AG04449 (cell line): Measurements from ENCODE around the gene PDYN.

ENCODE experiments used
- CTCF ChIA-PET: fragments of 350-600 bp; formaldehyde crosslinking; extraction: SDS; loops from one replicate; lab custom pipeline; 2021; ENCODE audit warnings: antibody characterized with exemption; lab: Yijun Ruan, JAX
- POLR2A ChIA-PET: fragments of 400-600, 350-600 bp; formaldehyde crosslinking; extraction: SDS; loops from one replicate; lab custom pipeline; 2020; ENCODE audit warnings: antibody characterized with exemption, inconsistent platforms; lab: Yijun Ruan, JAX
- DNase-seq: peaks from one replicate; pipeline ENCODE4 v3.0.0-alpha.2; 2010; ENCODE audit warnings: low read depth, low spot score
- H3K4me3 ChIP-seq: 2 replicates; pipeline ENCODE4 v1.5.1; 2011; ENCODE audit warnings: low read depth, mild to moderate bottlenecking, control low read depth, low read length
- TF ChIP-seq, protein P1 (sequence below): IDR thresholded peaks from one replicate; pipeline ENCODE4 v1.5.1; 2011; ENCODE audit warnings: mild to moderate bottlenecking, moderate library complexity, low read length, control low read depth, inconsistent platforms; ENCODE audit not compliant: insufficient read depth; ENCODE audit errors: missing control alignments

Gene PDYN

DNA sequence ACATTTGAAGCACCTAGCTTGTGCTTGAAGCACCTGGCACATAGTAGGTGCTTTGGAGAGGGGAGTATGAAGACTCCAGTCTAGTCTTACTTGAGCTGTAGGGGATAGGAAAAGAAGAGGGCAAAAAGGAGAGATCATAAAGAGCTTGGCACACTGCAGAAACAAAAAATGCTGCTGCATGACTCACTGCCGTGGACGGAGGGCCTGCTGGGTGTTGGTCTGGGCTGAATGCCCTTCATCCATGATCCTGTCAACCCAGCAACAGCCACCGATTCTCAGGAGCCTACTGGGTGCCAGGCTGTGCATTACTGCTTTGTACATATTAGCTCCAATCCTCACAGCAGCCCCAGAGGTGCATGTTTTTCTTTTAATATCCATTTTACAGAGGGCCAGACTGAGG, 6.0 kb downstream of the PDYN start:
- ChIA-PET POLR2A (no interaction called here), CTCF (interaction anchor here (1.2 kb wide), 1 partner anchor 20 kb away, joined by 6 read pairs; no protein-coding TSS in a partner anchor)
- no peak for DNase-seq
- H3K4me3 ChIP-seq, result no peak overlapping the region
- TF ChIP-seq, protein P1, sequence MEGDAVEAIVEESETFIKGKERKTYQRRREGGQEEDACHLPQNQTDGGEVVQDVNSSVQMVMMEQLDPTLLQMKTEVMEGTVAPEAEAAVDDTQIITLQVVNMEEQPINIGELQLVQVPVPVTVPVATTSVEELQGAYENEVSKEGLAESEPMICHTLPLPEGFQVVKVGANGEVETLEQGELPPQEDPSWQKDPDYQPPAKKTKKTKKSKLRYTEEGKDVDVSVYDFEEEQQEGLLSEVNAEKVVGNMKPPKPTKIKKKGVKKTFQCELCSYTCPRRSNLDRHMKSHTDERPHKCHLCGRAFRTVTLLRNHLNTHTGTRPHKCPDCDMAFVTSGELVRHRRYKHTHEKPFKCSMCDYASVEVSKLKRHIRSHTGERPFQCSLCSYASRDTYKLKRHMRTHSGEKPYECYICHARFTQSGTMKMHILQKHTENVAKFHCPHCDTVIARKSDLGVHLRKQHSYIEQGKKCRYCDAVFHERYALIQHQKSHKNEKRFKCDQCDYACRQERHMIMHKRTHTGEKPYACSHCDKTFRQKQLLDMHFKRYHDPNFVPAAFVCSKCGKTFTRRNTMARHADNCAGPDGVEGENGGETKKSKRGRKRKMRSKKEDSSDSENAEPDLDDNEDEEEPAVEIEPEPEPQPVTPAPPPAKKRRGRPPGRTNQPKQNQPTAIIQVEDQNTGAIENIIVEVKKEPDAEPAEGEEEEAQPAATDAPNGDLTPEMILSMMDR, result no peak

- CTCF ChIA-PET, result interaction anchor here (1.3 kb wide), 1 partner anchor 15 kb away, joined by 3 read pairs; no protein-coding TSS in a partner anchor
- no peak overlapping the region for H3K4me3 ChIP-seq
- POLR2A ChIA-PET, result interaction anchor here (1.3 kb wide), 1 partner anchor 119 kb away, joined by 3 read pairs; no protein-coding TSS in a partner anchor
- TF ChIP-seq, protein P1, result no peak
- DNase-seq, result no peak
These were observed 10.6 kb downstream of the PDYN start for GRCh38 chr20:1983301-1983700.

- ChIA-PET CTCF (interaction anchor here (1.3 kb wide), 1 partner anchor 14 kb away, joined by 3 read pairs; no protein-coding TSS in a partner anchor), POLR2A (no interaction called here)
- TF ChIP-seq, protein P1, result no peak
- no peak for DNase-seq
- no peak overlapping the region for H3K4me3 ChIP-seq
These were observed 11.2 kb downstream of the PDYN start for GRCh38 chr20:1982686-1983085.

DNA sequence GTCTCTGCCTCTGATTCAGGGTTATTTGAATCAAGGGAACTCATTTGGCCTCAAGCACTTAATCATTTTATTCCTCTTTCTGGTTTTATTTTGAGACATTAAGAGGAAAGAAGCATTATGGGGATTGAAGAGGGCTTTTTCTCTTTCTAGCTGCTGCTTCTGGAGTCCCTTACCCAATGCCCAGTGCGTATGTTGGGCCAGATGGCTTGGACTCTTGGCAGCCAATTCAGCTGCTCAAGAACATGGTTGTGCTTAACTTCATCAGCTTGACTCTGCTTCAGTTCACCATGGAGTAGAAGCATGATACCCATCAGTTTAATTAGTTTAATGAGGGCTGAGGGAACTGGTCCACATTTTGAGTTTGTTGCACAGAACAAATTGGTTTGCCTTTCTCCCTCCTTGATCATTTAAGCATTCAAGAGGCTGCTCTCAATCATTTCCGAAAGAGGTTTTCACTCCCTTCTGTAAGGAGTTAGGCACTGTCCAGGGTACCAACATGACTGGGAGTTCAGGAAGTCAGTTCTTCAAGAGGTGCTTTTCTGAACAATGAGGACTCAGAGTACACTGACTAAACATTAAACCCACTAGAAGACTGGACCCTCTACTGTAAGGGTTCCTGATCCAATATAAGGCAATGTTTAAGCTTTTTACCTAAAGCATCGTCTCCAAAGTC, 14.6 kb downstream of the PDYN start:
- ChIA-PET CTCF (interaction anchor here (1.0 to 1.7 kb wide), 2 partner anchors 13 to 28 kb away, joined by 3 to 6 read pairs; no protein-coding TSS in a partner anchor), POLR2A (no interaction called here)
- TF ChIP-seq, protein P1, result no peak

GRCh38 chr20:1975291-1975690, 18.6 kb downstream of the PDYN start:
- TF ChIP-seq, protein P1, result no peak
- POLR2A ChIA-PET, result no interaction called here
- CTCF ChIA-PET, result interaction anchor here (1.4 to 1.5 kb wide), 2 partner anchors 9 to 10 kb away, joined by 4 to 5 read pairs; no protein-coding TSS in a partner anchor
- no peak for DNase-seq
- no peak overlapping the region for H3K4me3 ChIP-seq

More for the DNA sequence above, 14.6 kb downstream of the PDYN start:
- no peak overlapping the region for H3K4me3 ChIP-seq
- DNase-seq, result no peak
